PC-9 (cell line): ENCODE data around the gene NANOGP8. TPM values are rescaled to one million over a fixed set of nuclear protein-coding genes. Genes with fewer than 3 reads are reported as not detected.

ENCODE experiments used
- BruUV-seq: library from RNA; stranded (reverse); fragments of 400-500 nt; replicated peaks from 2 replicates; lab custom pipeline; 2021; lab: Mats Ljungman, UMichigan
- CTCF ChIA-PET: fragments of 300-600 bp; sonication (Branson Sonifier 250); formaldehyde crosslinking; loops from one replicate; lab custom pipeline; 2022; ENCODE audit warnings: antibody characterized with exemption; lab: Charles Lee
- POLR2A ChIA-PET: fragments of 300-600 bp; sonication (Branson Sonifier 250); formaldehyde crosslinking; loops from one replicate; lab custom pipeline; 2022; ENCODE audit warnings: antibody characterized with exemption; ENCODE audit not compliant: unreplicated experiment; lab: Charles Lee
- DNase-seq, 2 experiments: peaks; one replicate each; pipeline versions ENCODE4 v3.0.0 to v3.0.0-alpha.2; 2015 to 2022; ENCODE audit warnings: mixed read lengths in 1 of 2
- H2AFZ ChIP-seq: fragments of 200-600 bp; sonication (generic); 2 replicates; pipeline ENCODE4 v1.8.1; 2017; ENCODE audit warnings: antibody characterized with exemption
- H3F3A ChIP-seq: fragments of 200-600 bp; sonication (generic); 2 replicates; pipeline ENCODE4 v1.8.1; 2017; ENCODE audit warnings: antibody characterized with exemption, mild to moderate bottlenecking, low read depth; ENCODE audit not compliant: insufficient read depth
- H3K27ac ChIP-seq: fragments of 200-600 bp; sonication (generic); 2 replicates; pipeline ENCODE4 v1.6.1; 2016; ENCODE audit warnings: mixed run types
- H3K27me3 ChIP-seq: fragments of 200-600 bp; sonication (generic); 2 replicates; pipeline ENCODE4 v1.6.1; 2016; ENCODE audit warnings: low read depth, mixed run types; ENCODE audit not compliant: insufficient read depth
- H3K36me3 ChIP-seq: fragments of 200-600 bp; sonication (generic); 2 replicates; pipeline ENCODE4 v1.6.1; 2016; ENCODE audit warnings: low read depth, mixed run types
- H3K4me1 ChIP-seq: fragments of 200-600 bp; sonication (generic); replicated peaks from 2 replicates; pipeline ENCODE4 v1.6.1; 2016; ENCODE audit warnings: mixed run types; ENCODE audit not compliant: insufficient read depth
- H3K4me2 ChIP-seq: fragments of 200-600 bp; sonication (generic); 2 replicates; pipeline ENCODE4 v1.6.1; 2017; ENCODE audit warnings: mixed run types
- H3K4me3 ChIP-seq: fragments of 200-600 bp; sonication (generic); 2 replicates; pipeline ENCODE4 v1.6.1; 2016; ENCODE audit warnings: mixed run types
- H3K79me2 ChIP-seq: fragments of 200-600 bp; sonication (generic); 2 replicates; pipeline ENCODE4 v1.6.1; 2017; ENCODE audit warnings: low read depth, mixed run types
- H3K9me2 ChIP-seq: fragments of 200-600 bp; sonication (generic); 2 replicates; pipeline ENCODE4 v1.8.1; 2017; ENCODE audit warnings: mild to moderate bottlenecking; ENCODE audit not compliant: insufficient read depth
- H3K9me3 ChIP-seq: fragments of 200-600 bp; sonication (generic); 2 replicates; pipeline ENCODE4 v1.8.1; 2016; ENCODE audit warnings: low read depth; ENCODE audit not compliant: insufficient read depth
- H4K20me1 ChIP-seq: fragments of 200-600 bp; sonication (generic); 2 replicates; pipeline ENCODE4 v1.8.1; 2017; ENCODE audit not compliant: insufficient read depth
- CTCF ChIP-seq: fragments of 200-600 bp; sonication (generic); conservative IDR thresholded peaks from 2 replicates; pipeline ENCODE4 v1.6.1; 2017; ENCODE audit warnings: mixed run types, antibody characterized with exemption, mild to moderate bottlenecking, moderate library complexity
- EZH2 ChIP-seq: fragments of 200-600 bp; sonication (generic); IDR thresholded peaks from 2 replicates; pipeline ENCODE4 v1.8.0; 2017; ENCODE audit warnings: antibody characterized with exemption, low read depth
- intact Hi-C: fragments of 100-400 bp; cut with micrococcal nuclease; formaldehyde crosslinking; loops from one replicate; pipeline ENCODE4 v1.10.0; 2022; ENCODE audit not compliant: unreplicated experiment
- total RNA-seq: library from RNA; stranded (reverse); gene quantifications from 2 replicates; pipeline ENCODE4 v1.2.3, GENCODE V29; 2021

The NANOGP8 gene
- total RNA-seq, 1 experiment from 2014 or later, result not detected

GRCh38 chr15:35043373-35044095, 41.6 kb downstream of the NANOGP8 start:
- Histone ChIP-seq H3K4me2 (no peak overlapping the region), H3K27me3 (no peaks in the 10 kb centered on the region), H4K20me1 (no peaks in the 10 kb centered on the region), H3K79me2 (no peaks in the 10 kb centered on the region), H3K4me3 (no peak overlapping the region), H3K9me2 (no peaks in the 10 kb centered on the region), H3K9me3 (no peaks in the 10 kb centered on the region), H3K27ac (no peak overlapping the region), H3F3A (peaks cover 17% of the 10 kb centered on the region), H3K36me3 (no peaks in the 10 kb centered on the region), H2AFZ (no peak overlapping the region), H3K4me1 (peaks cover 13% of the 10 kb centered on the region)
- DNase-seq, result no peak
- ChIA-PET POLR2A (interaction anchor here (0.6 kb wide), 1 partner anchor 20 kb away, joined by 5 read pairs; no protein-coding TSS in a partner anchor), CTCF (interaction anchor here (0.7 kb wide), 1 partner anchor 12 kb away, joined by 4 read pairs; no protein-coding TSS in a partner anchor)
- TF ChIP-seq EZH2, result no peak
- no peak for TF ChIP-seq CTCF
- no TSS peak for BruUV-seq
- intact Hi-C loops, result no loop called here

GRCh38 chr15:35040339-35041255, 44.5 kb downstream of the NANOGP8 start:
- Histone ChIP-seq H3K27ac (no peak overlapping the region), H3K4me1 (peaks cover 19% of the 10 kb centered on the region), H3F3A (peaks cover 23% of the 10 kb centered on the region), H2AFZ (no peak overlapping the region), H3K9me2 (no peaks in the 10 kb centered on the region), H3K4me3 (no peak overlapping the region), H3K36me3 (no peaks in the 10 kb centered on the region), H3K4me2 (no peak overlapping the region), H4K20me1 (no peaks in the 10 kb centered on the region), H3K27me3 (no peaks in the 10 kb centered on the region), H3K79me2 (no peaks in the 10 kb centered on the region), H3K9me3 (no peaks in the 10 kb centered on the region)
- ChIA-PET POLR2A (no interaction called here), CTCF (interaction anchor here (0.6 kb wide), 1 partner anchor 60 kb away, joined by 6 read pairs; no protein-coding TSS in a partner anchor)
- intact Hi-C loops, result no loop called here
- TF ChIP-seq EZH2 (no peak), CTCF (no peak)
- no TSS peak for BruUV-seq
- no peak for DNase-seq

- POLR2A ChIA-PET, result no interaction called here
- Histone ChIP-seq H3K4me2 (peak overlapping the region; percentile 77), H3K9me2 (no peaks in the 10 kb centered on the region), H3K27me3 (no peaks in the 10 kb centered on the region), H3K36me3 (no peaks in the 10 kb centered on the region), H4K20me1 (no peaks in the 10 kb centered on the region), H2AFZ (0 out of 2 replicates have a peak overlapping the region, but pooled peaks have one; percentile 58), H3K79me2 (no peaks in the 10 kb centered on the region), H3F3A (peaks cover 23% of the 10 kb centered on the region), H3K4me1 (peaks cover 19% of the 10 kb centered on the region), H3K27ac (peak overlapping the region; percentile 87), H3K4me3 (peak overlapping the region; percentile 40; the same call in 1 of the 2 replicates), H3K9me3 (no peaks in the 10 kb centered on the region)
- CTCF ChIA-PET, result no interaction called here
- intact Hi-C loops, result no loop called here
- TF ChIP-seq CTCF (no peak), EZH2 (no peak)
- no TSS peak for BruUV-seq
- peak in 1 of 2 experiments; percentile 87 for DNase-seq
Observed at GRCh38 chr15:35038626-35039451, 46.3 kb downstream of the NANOGP8 start.
